Measurements from ENCODE around the gene MRE11.

The MRE11 gene

GRCh38 chr11:94472916-94473799 is 20.5 kb downstream of the MRE11 start:
- H3K27ac Mint-ChIP-seq, result peak overlapping the region; percentile 77
- no peaks in the 10 kb centered on the region for H3K9me3 Mint-ChIP-seq
- peak overlapping the region; percentile 56 for H3K4me3 Mint-ChIP-seq
- no peaks in the 10 kb centered on the region for H3K27me3 Mint-ChIP-seq (ENCODE audit: low read depth)
- H3K36me3 Mint-ChIP-seq (ENCODE audit: low read depth), result peaks cover 38% of the 10 kb centered on the region
- peaks cover 24% of the 10 kb centered on the region for H3K4me1 Mint-ChIP-seq (ENCODE audit: low read depth)

- Mint-ChIP-seq H3K27ac (no peak overlapping the region), H3K9me3 (peaks cover 1% of the 10 kb centered on the region), H3K27me3 (ENCODE audit: low read depth) (no peaks in the 10 kb centered on the region), H3K4me3 (no peak overlapping the region), H3K4me1 (ENCODE audit: low read depth) (peaks cover 17% of the 10 kb centered on the region), H3K36me3 (ENCODE audit: low read depth) (peaks cover 43% of the 10 kb centered on the region)
Observed at GRCh38 chr11:94469416-94469815, 24.2 kb downstream of the MRE11 start.

GRCh38 chr11:94459576-94459975 is 34.1 kb downstream of the MRE11 start:
- Mint-ChIP-seq H3K9me3 (peaks cover 2% of the 10 kb centered on the region), H3K27ac (no peak overlapping the region), H3K4me1 (ENCODE audit: low read depth) (peaks cover 2% of the 10 kb centered on the region), H3K4me3 (no peak overlapping the region), H3K36me3 (ENCODE audit: low read depth) (peaks cover 43% of the 10 kb centered on the region), H3K27me3 (ENCODE audit: low read depth) (no peaks in the 10 kb centered on the region)

- Mint-ChIP-seq H3K4me1 (ENCODE audit: low read depth) (no peaks in the 10 kb centered on the region), H3K27me3 (ENCODE audit: low read depth) (no peaks in the 10 kb centered on the region), H3K27ac (no peak overlapping the region), H3K36me3 (ENCODE audit: low read depth) (peaks cover 31% of the 10 kb centered on the region), H3K9me3 (no peaks in the 10 kb centered on the region), H3K4me3 (no peak overlapping the region)
Observed at GRCh38 chr11:94457118-94458029, 36.3 kb downstream of the MRE11 start.

GRCh38 chr11:94455861-94456260 is 37.8 kb downstream of the MRE11 start:
- no peaks in the 10 kb centered on the region for H3K9me3 Mint-ChIP-seq
- no peak overlapping the region for H3K27ac Mint-ChIP-seq
- H3K4me3 Mint-ChIP-seq, result no peak overlapping the region
- no peaks in the 10 kb centered on the region for H3K27me3 Mint-ChIP-seq (ENCODE audit: low read depth)
- H3K4me1 Mint-ChIP-seq (ENCODE audit: low read depth), result no peaks in the 10 kb centered on the region
- H3K36me3 Mint-ChIP-seq (ENCODE audit: low read depth), result peaks cover 22% of the 10 kb centered on the region

GRCh38 chr11:94454301-94454700 is 39.3 kb downstream of the MRE11 start:
- Mint-ChIP-seq H3K4me3 (no peak overlapping the region), H3K9me3 (no peaks in the 10 kb centered on the region), H3K4me1 (ENCODE audit: low read depth) (no peaks in the 10 kb centered on the region), H3K27me3 (ENCODE audit: low read depth) (no peaks in the 10 kb centered on the region), H3K36me3 (ENCODE audit: low read depth) (peaks cover 12% of the 10 kb centered on the region), H3K27ac (no peak overlapping the region)

- no peaks in the 10 kb centered on the region for H3K27me3 Mint-ChIP-seq (ENCODE audit: low read depth)
- H3K27ac Mint-ChIP-seq, result no peak overlapping the region
- peaks cover 12% of the 10 kb centered on the region for H3K36me3 Mint-ChIP-seq (ENCODE audit: low read depth)
- H3K4me3 Mint-ChIP-seq, result no peak overlapping the region
- no peaks in the 10 kb centered on the region for H3K4me1 Mint-ChIP-seq (ENCODE audit: low read depth)
- no peaks in the 10 kb centered on the region for H3K9me3 Mint-ChIP-seq
Observed at GRCh38 chr11:94452988-94453387, 40.7 kb downstream of the MRE11 start.

- Mint-ChIP-seq H3K27ac (no peak overlapping the region), H3K4me1 (ENCODE audit: low read depth) (no peaks in the 10 kb centered on the region), H3K27me3 (ENCODE audit: low read depth) (no peaks in the 10 kb centered on the region), H3K9me3 (no peaks in the 10 kb centered on the region), H3K4me3 (no peak overlapping the region), H3K36me3 (ENCODE audit: low read depth) (peaks cover 10% of the 10 kb centered on the region)
Observed at GRCh38 chr11:94450048-94450447, 43.6 kb downstream of the MRE11 start.

- Mint-ChIP-seq H3K27me3 (ENCODE audit: low read depth) (no peaks in the 10 kb centered on the region), H3K36me3 (ENCODE audit: low read depth) (peaks cover 11% of the 10 kb centered on the region), H3K27ac (no peak overlapping the region), H3K9me3 (no peaks in the 10 kb centered on the region), H3K4me1 (ENCODE audit: low read depth) (no peaks in the 10 kb centered on the region), H3K4me3 (no peak overlapping the region)
Observed at GRCh38 chr11:94449437-94449836, 44.2 kb downstream of the MRE11 start.

GRCh38 chr11:94449029-94449428 is 44.6 kb downstream of the MRE11 start:
- Mint-ChIP-seq H3K27ac (no peak overlapping the region), H3K36me3 (ENCODE audit: low read depth) (peaks cover 15% of the 10 kb centered on the region), H3K4me3 (no peak overlapping the region), H3K27me3 (ENCODE audit: low read depth) (no peaks in the 10 kb centered on the region), H3K9me3 (no peaks in the 10 kb centered on the region), H3K4me1 (ENCODE audit: low read depth) (no peaks in the 10 kb centered on the region)

GRCh38 chr11:94447149-94447548 is 46.5 kb downstream of the MRE11 start:
- Mint-ChIP-seq H3K27me3 (ENCODE audit: low read depth) (no peaks in the 10 kb centered on the region), H3K27ac (no peak overlapping the region), H3K4me3 (no peak overlapping the region), H3K4me1 (ENCODE audit: low read depth) (no peaks in the 10 kb centered on the region), H3K36me3 (ENCODE audit: low read depth) (peaks cover 22% of the 10 kb centered on the region), H3K9me3 (no peaks in the 10 kb centered on the region)

- no peak overlapping the region for H3K4me3 Mint-ChIP-seq
- H3K4me1 Mint-ChIP-seq (ENCODE audit: low read depth), result peaks cover 6% of the 10 kb centered on the region
- H3K36me3 Mint-ChIP-seq (ENCODE audit: low read depth), result peaks cover 23% of the 10 kb centered on the region
- no peaks in the 10 kb centered on the region for H3K27me3 Mint-ChIP-seq (ENCODE audit: low read depth)
- no peak overlapping the region for H3K27ac Mint-ChIP-seq
- H3K9me3 Mint-ChIP-seq, result no peaks in the 10 kb centered on the region
Observed at GRCh38 chr11:94445641-94446040, 48.0 kb downstream of the MRE11 start.

GRCh38 chr11:94433049-94433448 is 60.6 kb downstream of the MRE11 start:
- H3K4me1 Mint-ChIP-seq (ENCODE audit: low read depth), result no peaks in the 10 kb centered on the region
- peaks cover 40% of the 10 kb centered on the region for H3K36me3 Mint-ChIP-seq (ENCODE audit: low read depth)
- no peak overlapping the region for H3K4me3 Mint-ChIP-seq
- peaks cover 3% of the 10 kb centered on the region for H3K9me3 Mint-ChIP-seq
- no peaks in the 10 kb centered on the region for H3K27me3 Mint-ChIP-seq (ENCODE audit: low read depth)
- H3K27ac Mint-ChIP-seq, result no peak overlapping the region

- H3K4me3 Mint-ChIP-seq, result no peak overlapping the region
- peaks cover 3% of the 10 kb centered on the region for H3K9me3 Mint-ChIP-seq
- H3K27me3 Mint-ChIP-seq (ENCODE audit: low read depth), result no peaks in the 10 kb centered on the region
- no peak overlapping the region for H3K27ac Mint-ChIP-seq
- H3K36me3 Mint-ChIP-seq (ENCODE audit: low read depth), result peaks cover 52% of the 10 kb centered on the region
- H3K4me1 Mint-ChIP-seq (ENCODE audit: low read depth), result peaks cover 2% of the 10 kb centered on the region
Observed at GRCh38 chr11:94424662-94425061, 69.0 kb downstream of the MRE11 start.

- Mint-ChIP-seq H3K9me3 (peaks cover 3% of the 10 kb centered on the region), H3K27ac (no peak overlapping the region), H3K36me3 (ENCODE audit: low read depth) (peaks cover 47% of the 10 kb centered on the region), H3K27me3 (ENCODE audit: low read depth) (no peaks in the 10 kb centered on the region), H3K4me3 (no peak overlapping the region), H3K4me1 (ENCODE audit: low read depth) (peaks cover 2% of the 10 kb centered on the region)
Observed at GRCh38 chr11:94424011-94424410, 69.6 kb downstream of the MRE11 start.
